Measurements from ENCODE around the gene KRTAP2-2. TPM values are rescaled to one million over a fixed set of nuclear protein-coding genes. Genes with fewer than 3 reads are reported as not detected.
"Not testable (repeated sequence)": the region's sequence is repeated elsewhere in the genome, so short reads cannot be mapped to it uniquely, and the experiment has no call there.

Gene KRTAP2-2
- total and polyA plus RNA-seq, 9 donors: not detected

DNA sequence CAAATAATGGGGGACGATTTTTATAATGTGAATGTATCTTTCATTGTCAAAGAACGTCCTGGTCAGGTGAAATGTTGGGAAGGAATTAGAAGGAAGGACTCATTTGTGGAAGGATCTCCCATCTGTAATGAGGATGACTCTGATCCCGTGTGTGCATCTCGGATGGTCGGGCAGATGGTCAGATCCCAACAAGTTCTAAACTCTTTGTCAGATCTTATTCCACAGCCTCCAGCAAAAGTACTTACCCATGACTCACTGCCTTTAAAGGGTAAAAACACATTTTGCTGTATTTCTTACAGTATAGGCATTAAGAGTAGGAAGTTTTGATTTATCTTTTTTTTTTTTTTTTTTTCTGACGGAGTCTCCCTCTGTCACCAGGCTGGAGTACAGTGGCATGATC is 43.5 kb upstream of the KRTAP2-2 start:
- Histone ChIP-seq H3K4me3 (no peak overlapping the region), H3K36me3 (no peaks in the 10 kb centered on the region), H3K27me3 (no peaks in the 10 kb centered on the region), H3K27ac (no peak overlapping the region), H3K4me1 (ENCODE audit: insufficient read depth) (no peaks in the 10 kb centered on the region), H3K9me3 (no peaks in the 10 kb centered on the region)
- WGBS, 3 donors: 78 to 86% (median 80%) methylated on average over 6 of the region's 6 CpGs
- intact Hi-C loops (cut with DNase I): no loop called here
- TF ChIP-seq POLR2A (IDR thresholded peaks at IDR 0.05) (no peak), EP300 (IDR thresholded peaks at IDR 0.05) (no peak)
- TF ChIP-seq, protein P1, sequence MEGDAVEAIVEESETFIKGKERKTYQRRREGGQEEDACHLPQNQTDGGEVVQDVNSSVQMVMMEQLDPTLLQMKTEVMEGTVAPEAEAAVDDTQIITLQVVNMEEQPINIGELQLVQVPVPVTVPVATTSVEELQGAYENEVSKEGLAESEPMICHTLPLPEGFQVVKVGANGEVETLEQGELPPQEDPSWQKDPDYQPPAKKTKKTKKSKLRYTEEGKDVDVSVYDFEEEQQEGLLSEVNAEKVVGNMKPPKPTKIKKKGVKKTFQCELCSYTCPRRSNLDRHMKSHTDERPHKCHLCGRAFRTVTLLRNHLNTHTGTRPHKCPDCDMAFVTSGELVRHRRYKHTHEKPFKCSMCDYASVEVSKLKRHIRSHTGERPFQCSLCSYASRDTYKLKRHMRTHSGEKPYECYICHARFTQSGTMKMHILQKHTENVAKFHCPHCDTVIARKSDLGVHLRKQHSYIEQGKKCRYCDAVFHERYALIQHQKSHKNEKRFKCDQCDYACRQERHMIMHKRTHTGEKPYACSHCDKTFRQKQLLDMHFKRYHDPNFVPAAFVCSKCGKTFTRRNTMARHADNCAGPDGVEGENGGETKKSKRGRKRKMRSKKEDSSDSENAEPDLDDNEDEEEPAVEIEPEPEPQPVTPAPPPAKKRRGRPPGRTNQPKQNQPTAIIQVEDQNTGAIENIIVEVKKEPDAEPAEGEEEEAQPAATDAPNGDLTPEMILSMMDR (IDR thresholded peaks at IDR 0.05): no peak
- DNase-seq: no peak

DNA sequence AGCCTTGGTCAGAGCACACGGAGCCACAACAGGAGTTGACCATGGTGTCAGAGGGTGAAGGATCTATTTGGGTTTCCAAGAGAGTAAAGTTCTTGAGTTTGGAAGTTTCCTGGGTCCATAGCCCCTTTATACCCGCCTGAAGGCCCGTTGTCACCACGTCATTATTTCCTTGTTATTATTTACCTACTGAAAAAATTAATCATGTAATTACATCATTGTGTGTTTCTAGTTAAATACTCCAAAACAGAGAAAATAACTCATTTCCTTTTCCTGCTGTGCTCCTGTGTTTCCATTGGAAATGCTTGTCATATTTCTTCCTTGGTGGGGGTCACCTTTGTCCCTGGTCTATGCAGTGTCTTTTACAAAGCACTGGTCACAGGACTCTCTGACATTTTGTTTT is 43.0 kb upstream of the KRTAP2-2 start, which contains the start of gene KRTAP4-8:
TSS of gene KRTAP4-8 (minus strand) at position 101 of the 400 bp plus-strand sequence. CDS start at position 43, 58 bp downstream.
- 47 to 64% (median 55%) methylated on average over 4 of the region's 4 CpGs for WGBS, 3 donors
- intact Hi-C loops (cut with DNase I): no loop called here
- Histone ChIP-seq H3K27me3 (no peaks in the 10 kb centered on the region), H3K36me3 (no peaks in the 10 kb centered on the region), H3K9me3 (no peaks in the 10 kb centered on the region), H3K4me1 (ENCODE audit: insufficient read depth) (no peaks in the 10 kb centered on the region), H3K4me3 (no peak within 1 kb of the TSS), H3K27ac (no peak within 1 kb of the TSS)
- DNase-seq: no peak
- TF ChIP-seq, protein P1 (IDR thresholded peaks at IDR 0.05): no peak
- TF ChIP-seq EP300 (IDR thresholded peaks at IDR 0.05): no peak
- TF ChIP-seq POLR2A (IDR thresholded peaks at IDR 0.05): no peak

DNA sequence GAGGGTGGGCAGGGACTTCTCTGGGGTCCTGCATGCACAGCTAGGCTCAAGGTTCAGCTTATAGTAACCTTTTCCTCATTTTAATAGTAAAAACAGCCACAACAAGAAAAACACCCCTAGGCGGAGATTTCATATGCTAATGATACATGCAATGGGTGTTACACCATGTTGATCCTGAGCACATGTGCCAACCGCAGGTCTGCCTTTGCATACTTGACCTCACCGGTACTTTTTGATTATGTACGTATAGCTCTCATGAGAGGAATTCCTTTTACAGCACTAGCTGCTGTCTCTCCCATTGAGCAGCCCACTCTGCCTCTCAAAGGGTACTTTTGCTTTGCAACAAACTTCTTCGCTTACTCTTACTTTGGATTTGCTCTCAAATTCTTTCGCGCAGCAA is 41.0 kb upstream of the KRTAP2-2 start:
- intact Hi-C loops (cut with DNase I): no loop called here
- Histone ChIP-seq H3K36me3 (no peaks in the 10 kb centered on the region), H3K4me1 (ENCODE audit: insufficient read depth) (no peaks in the 10 kb centered on the region), H3K4me3 (no peak overlapping the region), H3K9me3 (no peaks in the 10 kb centered on the region), H3K27ac (no peak overlapping the region), H3K27me3 (no peaks in the 10 kb centered on the region)
- WGBS, 3 donors: 77 to 84% (median 83%) methylated on average over 7 of the region's 7 CpGs
- TF ChIP-seq POLR2A (IDR thresholded peaks at IDR 0.05) (no peak), EP300 (IDR thresholded peaks at IDR 0.05) (no peak)
- TF ChIP-seq, protein P1 (IDR thresholded peaks at IDR 0.05): no peak
- no peak for DNase-seq

DNA sequence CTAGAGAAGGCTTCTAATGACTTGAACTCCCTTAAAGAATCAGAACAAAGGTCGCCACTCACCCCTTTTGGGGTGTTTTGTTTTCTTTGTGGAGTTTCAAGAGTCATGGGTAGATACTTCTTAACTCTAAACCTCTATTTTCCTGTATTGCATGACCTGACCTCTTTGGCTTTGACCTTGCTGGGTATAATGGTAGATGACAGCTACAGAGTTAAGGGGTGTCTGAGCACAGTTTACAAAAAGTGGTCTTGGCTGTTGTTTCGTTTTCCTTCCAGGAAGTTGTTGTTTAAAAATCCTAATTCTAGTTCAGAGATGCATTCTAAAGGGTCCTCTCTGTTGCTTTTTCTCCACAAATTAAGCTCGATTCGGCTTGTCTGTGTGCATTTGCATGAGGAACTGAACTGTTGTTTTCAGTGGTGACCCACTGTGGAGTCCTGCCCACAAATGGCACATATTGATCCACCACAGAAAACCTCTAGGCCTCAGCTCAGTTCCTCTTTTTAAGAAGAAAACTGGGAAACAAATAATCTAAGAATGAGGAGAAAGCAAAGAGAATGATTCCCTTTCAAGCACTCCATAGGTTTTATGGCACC is 33.8 kb upstream of the KRTAP2-2 start:
- DNase-seq; H3K4me1 ChIP-seq (ENCODE audit: insufficient read depth); H3K27me3 ChIP-seq; intact Hi-C loops (cut with DNase I); H3K36me3 ChIP-seq; H3K27ac ChIP-seq; H3K4me3 ChIP-seq; H3K9me3 ChIP-seq: not testable (repeated sequence)
- WGBS, 3 donors: 42 to 56% (median 42%) methylated on average over 4 of the region's 4 CpGs

DNA sequence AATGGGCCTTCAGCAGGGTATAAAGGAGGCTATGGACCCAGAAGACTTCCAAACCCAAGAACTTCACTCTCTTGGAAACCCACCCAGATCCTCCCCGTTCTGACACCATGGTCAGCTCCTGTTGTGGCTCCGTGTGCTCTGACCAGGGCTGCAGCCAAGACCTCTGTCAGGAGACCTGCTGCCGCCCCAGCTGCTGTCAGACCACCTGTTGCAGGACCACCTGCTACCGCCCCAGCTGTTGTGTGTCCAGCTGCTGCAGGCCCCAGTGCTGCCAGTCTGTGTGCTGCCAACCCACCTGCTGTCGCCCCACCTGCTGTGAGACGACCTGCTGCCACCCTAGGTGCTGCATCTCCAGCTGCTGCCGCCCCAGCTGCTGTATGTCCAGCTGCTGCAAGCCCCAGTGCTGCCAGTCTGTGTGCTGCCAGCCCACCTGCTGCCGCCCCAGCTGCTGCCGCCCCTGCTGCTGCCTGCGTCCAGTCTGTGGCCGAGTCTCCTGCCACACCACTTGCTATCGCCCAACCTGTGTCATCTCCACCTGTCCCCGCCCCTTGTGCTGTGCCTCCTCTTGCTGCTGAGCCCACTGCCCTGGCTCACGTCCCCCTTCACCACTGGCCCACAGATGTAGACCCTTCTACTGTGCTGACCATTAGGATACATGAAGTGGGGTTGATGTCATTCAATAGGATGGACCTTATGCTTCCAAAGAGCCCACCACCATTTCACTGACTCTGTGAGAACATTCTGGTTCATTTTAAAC is 29.2 kb upstream of the KRTAP2-2 start, which contains the start of gene KRTAP4-7:
TSS of gene KRTAP4-7 (plus strand) at position 51 of the 757 bp plus-strand sequence. CDS start at position 108, 57 bp downstream.
- H3K4me1 ChIP-seq (ENCODE audit: insufficient read depth); H3K9me3 ChIP-seq; H3K4me3 ChIP-seq; DNase-seq; H3K36me3 ChIP-seq; intact Hi-C loops (cut with DNase I); H3K27ac ChIP-seq; H3K27me3 ChIP-seq: not testable (repeated sequence)
- 60 to 72% (median 71%) methylated on average over 7 to 11 of the region's 14 CpGs for WGBS, 3 donors

DNA sequence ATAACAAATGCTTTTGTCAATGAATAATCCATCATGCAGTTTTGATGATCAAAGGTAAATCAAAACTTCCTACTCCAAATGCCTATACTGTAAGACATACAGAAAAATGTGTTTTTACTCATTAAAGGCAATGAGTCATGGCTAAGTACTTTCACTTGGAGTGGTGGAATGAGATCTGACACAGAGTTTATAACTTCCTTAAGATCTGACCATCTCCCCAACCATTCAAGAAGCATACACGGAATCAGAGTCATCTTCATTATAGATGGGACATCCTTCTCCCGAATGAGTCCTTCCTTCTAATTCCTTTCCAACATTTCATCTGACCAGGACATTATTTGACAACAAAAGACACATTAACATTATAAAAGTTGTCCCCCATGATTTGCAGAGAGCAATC is 28.4 kb upstream of the KRTAP2-2 start:
- H3K4me1 ChIP-seq (ENCODE audit: insufficient read depth); H3K36me3 ChIP-seq; intact Hi-C loops (cut with DNase I); DNase-seq; H3K27me3 ChIP-seq; H3K27ac ChIP-seq; H3K4me3 ChIP-seq; H3K9me3 ChIP-seq: not testable (repeated sequence)
- WGBS, 3 donors: 80 to 86% (median 82%) methylated on average over 2 of the region's 2 CpGs
